ENCODE measurements around the gene ATG10.
"Not testable (repeated sequence)": the region's sequence is repeated elsewhere in the genome, so short reads cannot be mapped to it uniquely, and the experiment has no call there.

Gene ATG10

GRCh38 chr5:81971712-81972491, at the start of gene ATG10:
Gene ATG10, plus strand, starts transcription at chr5:81972023. Its CDS starts 15,548 bp downstream, at chr5:81987571.
- DNase-seq = peak; percentile 82 to 92

- DNase-seq = peak; percentile 78 to 79
These were observed 49.0 kb upstream of the ATG10 start for GRCh38 chr5:81922854-81923279.

GRCh38 chr5:81924442-81924841, 47.4 kb upstream of the ATG10 start:
- DNase-seq = no peak

GRCh38 chr5:81925009-81925408, 46.8 kb upstream of the ATG10 start:
- DNase-seq = no peak

- no peak for DNase-seq
These were observed 45.8 kb upstream of the ATG10 start for GRCh38 chr5:81925981-81926380.

- DNase-seq = no peak
These were observed 35.8 kb upstream of the ATG10 start for GRCh38 chr5:81936066-81936465.

- no peak for DNase-seq
These were observed 35.1 kb upstream of the ATG10 start for GRCh38 chr5:81936750-81937149.

- DNase-seq = no peak
These were observed 29.1 kb upstream of the ATG10 start for GRCh38 chr5:81942746-81943145.

GRCh38 chr5:81948349-81948748, 23.5 kb upstream of the ATG10 start:
- DNase-seq = no peak

GRCh38 chr5:81949462-81949861, 22.4 kb upstream of the ATG10 start:
- DNase-seq = no peak

- no peak for DNase-seq
These were observed 20.8 kb upstream of the ATG10 start for GRCh38 chr5:81950996-81951395.

- not testable (repeated sequence) for DNase-seq
These were observed 17.0 kb upstream of the ATG10 start for GRCh38 chr5:81954796-81955195.

GRCh38 chr5:81958129-81958528, 13.7 kb upstream of the ATG10 start:
- DNase-seq = not testable (repeated sequence)

GRCh38 chr5:81961651-81962440, 10.0 kb upstream of the ATG10 start:
- DNase-seq = no peak

GRCh38 chr5:81963544-81963943, 8.3 kb upstream of the ATG10 start:
- DNase-seq = no peak

- DNase-seq = no peak
These were observed 6.3 kb upstream of the ATG10 start for GRCh38 chr5:81965524-81965923.

- no peak for DNase-seq
These were observed 2.6 kb upstream of the ATG10 start for GRCh38 chr5:81969226-81969625.

GRCh38 chr5:81969912-81970311, 1.9 kb upstream of the ATG10 start:
- no peak for DNase-seq

GRCh38 chr5:81971111-81971711, 612 bp upstream of the ATG10 start:
- DNase-seq = peak; percentile 9 to 10

- no peak for DNase-seq
These were observed 615 bp downstream of the ATG10 start for GRCh38 chr5:81972492-81972783.

- DNase-seq = no peak
These were observed 8.3 kb downstream of the ATG10 start for GRCh38 chr5:81980160-81980559.

- no peak for DNase-seq
These were observed 8.9 kb downstream of the ATG10 start for GRCh38 chr5:81980598-81981260.

GRCh38 chr5:81982172-81982685, 10.4 kb downstream of the ATG10 start:
- not testable (repeated sequence) for DNase-seq
